Stimulated activated CD4-positive, alpha-beta T cell treated with anti-CD3 and anti-CD28 coated beads, Interleukin-12 subunit alpha, Interleukin-12 subunit beta, amount 100 ng/mL, for 48 hours (primary cell): ENCODE data around the gene DNAJB9.
A peak's percentile ranks its signal among the peaks of the same experiment; 100 is the strongest.

Experiments used
- DNase-seq, 3 donors: peaks; one replicate each; pipeline ENCODE4 v3.0.0-alpha.2; 2020; ENCODE audit warnings: low read depth in 2 of 3, low spot score in 1 of 3

DNAJB9 gene

DNA sequence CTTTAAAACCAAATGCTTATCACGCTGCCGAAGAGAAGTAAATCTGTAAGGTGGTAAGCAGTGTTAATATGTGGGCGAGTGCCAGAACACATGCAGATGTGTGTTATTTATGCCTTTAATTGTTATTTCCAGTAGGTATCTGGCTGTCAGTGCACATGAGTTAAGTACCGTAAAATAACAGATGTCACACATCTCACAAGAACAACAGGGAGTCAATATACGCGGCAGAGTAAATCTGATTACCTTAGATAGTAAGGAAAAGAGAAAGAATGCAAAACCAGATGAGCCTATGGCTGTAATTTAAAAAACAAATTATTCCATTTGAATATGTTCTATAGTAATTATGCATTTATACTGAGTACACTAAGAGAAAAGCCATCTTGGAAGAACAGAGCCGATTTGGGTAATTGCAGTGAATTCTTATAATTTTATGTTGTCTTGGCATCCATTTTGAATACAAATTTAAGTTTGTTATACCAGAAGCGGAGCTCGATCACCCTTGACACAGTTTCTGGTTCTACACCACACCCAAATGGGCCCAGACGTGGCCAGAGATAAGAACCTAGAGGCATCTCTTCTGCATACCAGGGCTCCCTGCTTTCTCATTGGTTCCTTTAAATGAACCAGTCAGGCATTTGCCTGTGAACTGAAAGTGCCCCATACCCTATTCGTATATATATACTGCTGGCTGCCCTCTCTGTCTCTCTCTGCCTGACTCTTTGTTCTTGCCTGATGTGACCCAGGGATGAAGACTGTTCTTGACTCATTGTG, 34.8 kb downstream of the DNAJB9 start:
- no peak for DNase-seq

DNA sequence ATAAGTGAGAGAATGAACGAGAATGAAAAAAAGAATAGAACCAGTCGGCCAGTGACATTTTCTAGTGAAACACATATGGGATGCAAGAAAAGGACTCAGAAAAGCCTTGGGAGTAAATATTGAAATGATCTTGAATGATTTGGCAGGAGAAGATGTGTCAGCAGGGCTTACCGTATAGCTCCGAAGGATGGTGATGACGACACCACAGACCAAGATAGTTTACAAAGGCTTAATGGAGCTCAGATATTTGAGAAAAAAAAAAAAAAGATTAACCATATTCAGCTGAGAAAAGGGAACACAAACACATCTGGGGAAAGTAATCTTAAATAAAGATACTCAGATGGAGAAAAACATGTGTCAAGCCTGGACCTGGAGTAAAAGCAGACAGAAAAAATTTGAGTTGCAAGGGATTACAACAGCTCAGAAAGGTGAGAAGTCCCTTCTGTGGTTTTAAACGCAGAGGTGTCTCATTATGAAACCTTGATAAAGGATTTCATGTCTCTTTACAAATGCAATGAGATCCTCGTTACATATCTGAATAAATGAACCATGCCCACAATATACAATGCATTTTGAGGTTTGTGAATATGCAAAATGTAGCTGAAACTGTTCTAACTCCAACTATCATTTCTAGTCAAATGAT, 36.0 kb downstream of the DNAJB9 start:
- DNase-seq = no peak

GRCh38 chr7:108609643-108610042, 40.0 kb downstream of the DNAJB9 start:
- no peak for DNase-seq

DNA sequence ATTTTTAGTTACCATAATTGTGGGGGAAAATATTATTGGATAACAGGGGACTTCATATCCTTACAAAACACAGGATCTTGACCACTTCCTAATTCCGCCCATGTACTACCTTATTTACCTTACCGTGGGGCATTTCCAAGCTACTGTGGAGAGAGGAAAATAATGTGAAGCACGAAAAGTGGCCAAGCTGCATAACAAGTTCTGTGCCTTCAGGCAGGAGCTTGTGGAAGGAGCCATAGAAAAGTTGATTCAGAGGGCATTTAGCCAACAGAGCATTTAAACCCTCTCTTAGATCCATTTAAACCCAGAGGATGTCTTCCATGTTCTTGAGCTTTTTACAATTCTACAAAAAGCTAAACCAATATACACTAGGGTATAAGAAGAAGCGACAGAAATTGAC, 41.6 kb downstream of the DNAJB9 start:
- no peak for DNase-seq

DNA sequence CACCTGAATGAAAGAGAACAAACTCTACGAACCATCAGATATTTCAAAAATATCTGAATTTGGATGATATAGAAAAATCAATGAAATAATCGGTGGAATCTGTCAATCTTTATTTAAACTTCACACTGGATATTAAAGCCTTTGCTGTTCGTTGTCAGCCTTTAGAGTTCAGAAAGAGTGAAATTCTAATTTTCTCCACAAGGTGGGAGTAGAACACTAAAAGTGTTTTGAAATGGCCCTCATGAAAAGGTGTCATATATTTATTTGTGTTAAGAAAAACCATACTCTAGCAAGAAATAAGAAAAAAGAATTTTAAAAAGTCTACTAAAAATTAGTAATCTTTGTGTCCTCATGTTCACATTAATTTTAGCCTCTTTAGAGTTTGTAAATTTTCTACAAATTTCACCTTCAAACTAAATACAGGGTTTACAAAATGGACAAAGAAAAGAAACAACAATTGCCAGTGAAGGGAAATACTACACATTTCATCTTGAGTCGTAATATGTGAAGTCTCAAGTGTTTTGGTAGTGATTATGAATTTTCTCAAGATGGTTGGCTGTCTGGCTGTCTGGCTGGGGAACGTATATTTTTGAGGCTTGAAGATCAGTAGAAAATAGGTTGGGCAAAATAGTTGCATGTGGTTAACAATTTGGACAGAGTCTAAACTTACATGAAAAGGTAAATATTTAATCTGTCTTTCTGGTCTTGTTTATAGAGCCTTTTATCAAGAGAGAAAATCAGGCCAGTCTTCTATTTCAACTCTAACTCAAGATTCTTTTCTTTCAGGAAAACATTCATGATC, 43.7 kb downstream of the DNAJB9 start:
- DNase-seq = peak in 1 of 3 donors; percentile 5

- no peak for DNase-seq
Measured at GRCh38 chr7:108613949-108614381, 44.3 kb downstream of the DNAJB9 start.

DNA sequence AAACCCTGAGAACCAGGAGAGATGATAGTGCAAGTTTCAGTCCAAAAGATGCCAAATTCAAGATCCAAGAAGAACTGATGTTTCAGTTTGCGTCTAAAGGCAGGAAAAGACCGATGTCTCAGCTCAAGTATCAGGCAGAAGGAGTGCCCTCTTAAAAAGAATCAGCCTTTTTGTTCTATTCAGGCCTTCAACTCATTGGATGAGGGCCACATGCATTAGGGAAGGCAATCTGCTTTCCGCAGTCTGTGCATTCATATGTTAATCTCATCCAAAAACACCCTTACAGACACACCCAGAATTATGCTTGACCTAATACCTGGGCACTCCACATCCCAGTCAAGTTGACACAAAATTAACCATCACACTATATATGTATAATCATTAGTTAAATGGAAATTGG, 45.2 kb downstream of the DNAJB9 start:
- no peak for DNase-seq

GRCh38 chr7:108618056-108618455, 48.4 kb downstream of the DNAJB9 start:
- no peak for DNase-seq

DNA sequence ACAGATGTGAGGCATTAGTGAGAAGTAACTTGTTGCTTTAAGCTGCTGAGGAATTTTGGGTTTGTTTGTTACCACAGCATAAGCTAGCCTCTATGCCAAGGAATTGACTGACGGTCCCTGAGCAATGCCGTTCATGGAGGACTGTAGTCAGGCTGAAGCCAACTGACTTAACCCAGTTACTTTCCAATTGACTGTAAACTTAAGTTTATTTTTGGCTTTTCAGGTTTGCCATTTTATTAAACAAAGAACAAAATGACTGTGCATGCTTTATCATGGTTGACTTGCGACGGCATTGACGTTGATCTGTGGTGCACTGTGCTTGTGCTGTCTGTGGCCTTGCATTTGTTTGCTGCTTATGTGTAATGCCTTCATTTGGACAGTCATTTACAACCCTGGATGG, 53.5 kb downstream of the DNAJB9 start:
- DNase-seq = no peak
